Skeletal muscle satellite cell (primary cell): ENCODE data around the gene HLA-DRB5.
"Not testable (repeated sequence)": the region's sequence is repeated elsewhere in the genome, so short reads cannot be mapped to it uniquely, and the experiment has no call there.

ENCODE experiments used
- H3K27me3 ChIP-seq: 2 replicates; pipeline ENCODE4 v1.7.0; 2013; ENCODE audit warnings: low read length; ENCODE audit not compliant: control insufficient read depth, insufficient read depth
- H3K36me3 ChIP-seq: 2 replicates; pipeline ENCODE4 v1.7.0; 2013; ENCODE audit warnings: mild to moderate bottlenecking, control low read depth, low read length; ENCODE audit not compliant: insufficient read depth
- H3K4me1 ChIP-seq: 2 replicates; pipeline ENCODE4 v1.7.0; 2013; ENCODE audit warnings: low read length; ENCODE audit not compliant: control insufficient read depth, insufficient read depth
- H3K4me2 ChIP-seq: 2 replicates; pipeline ENCODE4 v1.7.0; 2013; ENCODE audit warnings: mild to moderate bottlenecking, low read length
- H3K4me3 ChIP-seq: 2 replicates; pipeline ENCODE4 v1.7.0; 2013; ENCODE audit warnings: low read length
- H3K9ac ChIP-seq: 2 replicates; pipeline ENCODE4 v1.7.0; 2013; ENCODE audit warnings: mild to moderate bottlenecking, low read depth, low read length, moderate library complexity
- H3K9me3 ChIP-seq: replicated peaks from 2 replicates; pipeline ENCODE4 v1.7.0; 2013; ENCODE audit warnings: mild to moderate bottlenecking, control low read depth, low read length

Gene HLA-DRB5

GRCh38 chr6:32554116-32554965 lies 24.3 kb upstream of the HLA-DRB5 start:
- Histone ChIP-seq H3K4me2 (no peak overlapping the region), H3K4me1 (no peaks in the 10 kb centered on the region), H3K4me3 (no peak overlapping the region), H3K27me3 (no peaks in the 10 kb centered on the region), H3K9ac (no peak overlapping the region), H3K9me3 (no peaks in the 10 kb centered on the region), H3K36me3 (no peaks in the 10 kb centered on the region)

DNA sequence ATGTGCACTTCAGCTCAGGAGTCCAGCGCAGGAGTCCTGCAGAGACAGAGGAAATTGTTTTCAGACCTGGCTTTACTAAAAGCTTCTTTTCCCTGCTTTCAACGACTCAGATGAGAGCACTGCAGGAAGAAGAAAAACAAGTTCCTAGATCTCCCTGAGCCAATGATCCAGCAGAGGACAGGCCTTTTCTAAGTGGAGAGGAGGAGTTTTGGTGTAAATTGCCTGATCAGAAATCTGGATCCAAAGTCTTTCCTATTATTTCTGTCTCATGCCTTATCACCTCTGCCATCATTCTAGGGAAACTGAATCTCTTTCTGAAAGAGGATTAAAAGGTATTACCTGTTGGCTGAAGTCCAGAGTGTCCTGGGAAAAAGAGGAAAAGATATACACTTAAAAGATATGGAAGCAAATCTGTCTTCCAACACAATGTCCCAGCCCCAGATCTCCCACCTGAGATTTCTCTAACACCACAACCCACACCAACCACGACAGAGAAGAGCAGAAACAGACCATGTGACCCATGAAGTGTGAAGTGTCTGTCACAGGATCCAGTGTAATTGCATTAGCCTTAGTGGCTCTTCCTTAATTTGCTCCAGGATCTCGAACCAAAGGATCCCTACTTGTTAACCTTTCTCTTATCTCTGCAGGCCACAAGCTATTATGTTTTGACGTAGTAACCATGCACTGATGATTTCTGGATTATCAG lies 23.1 kb upstream of the HLA-DRB5 start:
- no peaks in the 10 kb centered on the region for H3K36me3 ChIP-seq
- no peaks in the 10 kb centered on the region for H3K4me1 ChIP-seq
- H3K9ac ChIP-seq, result no peak overlapping the region
- H3K4me2 ChIP-seq, result no peak overlapping the region
- H3K9me3 ChIP-seq, result no peaks in the 10 kb centered on the region
- H3K27me3 ChIP-seq, result no peaks in the 10 kb centered on the region
- H3K4me3 ChIP-seq, result no peak overlapping the region

DNA sequence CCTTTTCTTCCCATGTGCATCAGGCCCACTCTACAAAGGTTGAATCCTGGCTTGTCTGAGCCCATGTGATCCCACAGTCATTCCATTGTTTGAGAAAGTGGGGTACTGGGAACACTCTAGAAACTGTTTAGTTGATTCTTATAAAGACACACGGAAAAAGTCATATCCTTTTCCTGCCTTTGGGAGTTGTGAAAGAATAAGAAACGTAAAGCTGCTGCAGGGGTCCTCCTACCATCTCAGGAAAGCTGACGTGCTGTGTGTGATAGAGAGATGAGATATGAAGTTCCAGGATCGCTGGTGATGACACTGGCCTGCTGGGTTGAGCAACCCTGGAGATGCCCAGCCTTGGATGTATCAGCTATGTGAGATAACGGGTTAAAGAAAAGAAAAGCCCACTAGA lies 21.3 kb upstream of the HLA-DRB5 start:
- H3K9me3 ChIP-seq, result no peaks in the 10 kb centered on the region
- no peak overlapping the region for H3K9ac ChIP-seq
- H3K4me3 ChIP-seq, result no peak overlapping the region
- no peaks in the 10 kb centered on the region for H3K27me3 ChIP-seq
- no peak overlapping the region for H3K4me2 ChIP-seq
- H3K36me3 ChIP-seq, result no peaks in the 10 kb centered on the region
- H3K4me1 ChIP-seq, result no peaks in the 10 kb centered on the region

- Histone ChIP-seq H3K4me3 (no peak overlapping the region), H3K4me1 (no peaks in the 10 kb centered on the region), H3K9ac (no peak overlapping the region), H3K9me3 (no peaks in the 10 kb centered on the region), H3K4me2 (no peak overlapping the region), H3K27me3 (no peaks in the 10 kb centered on the region), H3K36me3 (no peaks in the 10 kb centered on the region)
These were observed 9.8 kb upstream of the HLA-DRB5 start for GRCh38 chr6:32539839-32540238.

DNA sequence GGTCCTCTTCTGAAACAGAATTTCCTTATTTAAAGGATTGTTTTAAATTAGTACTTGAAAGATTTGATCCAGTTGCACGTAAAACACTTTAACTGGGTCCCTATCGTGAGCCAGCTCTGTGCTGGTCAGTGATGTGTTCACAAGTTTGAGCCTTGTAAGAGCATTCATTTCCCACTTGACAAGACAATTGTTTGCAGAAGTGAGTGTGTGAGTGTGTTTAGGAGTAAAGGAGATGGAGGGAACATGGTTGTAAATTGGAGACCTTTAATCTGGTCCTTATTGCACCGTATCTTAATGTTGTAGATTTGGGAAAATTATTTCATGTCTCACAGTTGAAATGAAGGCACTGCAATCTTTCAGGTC lies 325 bp upstream of the HLA-DRB5 start:
- H3K9ac ChIP-seq, H3K9me3 ChIP-seq, H3K4me1 ChIP-seq, H3K27me3 ChIP-seq, H3K4me3 ChIP-seq, H3K4me2 ChIP-seq, H3K36me3 ChIP-seq: not testable (repeated sequence)

- H3K4me2 ChIP-seq, result no peak overlapping the region
- H3K36me3 ChIP-seq, result no peaks in the 10 kb centered on the region
- H3K27me3 ChIP-seq, result peaks cover 7% of the 10 kb centered on the region
- no peaks in the 10 kb centered on the region for H3K4me1 ChIP-seq
- no peak overlapping the region for H3K9ac ChIP-seq
- H3K9me3 ChIP-seq, result no peaks in the 10 kb centered on the region
- H3K4me3 ChIP-seq, result no peak overlapping the region
These were observed 7.6 kb downstream of the HLA-DRB5 start for GRCh38 chr6:32522302-32523047.

- H3K4me1 ChIP-seq, result no peaks in the 10 kb centered on the region
- peaks cover 7% of the 10 kb centered on the region for H3K27me3 ChIP-seq
- H3K4me2 ChIP-seq, result no peak overlapping the region
- no peak overlapping the region for H3K4me3 ChIP-seq
- no peaks in the 10 kb centered on the region for H3K9me3 ChIP-seq
- no peak overlapping the region for H3K9ac ChIP-seq
- H3K36me3 ChIP-seq, result no peaks in the 10 kb centered on the region
These were observed 10.2 kb downstream of the HLA-DRB5 start for GRCh38 chr6:32519910-32520258.

- Histone ChIP-seq H3K9ac (no peak overlapping the region), H3K9me3 (no peaks in the 10 kb centered on the region), H3K4me2 (no peak overlapping the region), H3K27me3 (peaks cover 7% of the 10 kb centered on the region), H3K4me1 (no peaks in the 10 kb centered on the region), H3K36me3 (no peaks in the 10 kb centered on the region), H3K4me3 (no peak overlapping the region)
These were observed 10.8 kb downstream of the HLA-DRB5 start for GRCh38 chr6:32519118-32519909.

GRCh38 chr6:32517654-32518445 lies 12.2 kb downstream of the HLA-DRB5 start:
- peaks cover 7% of the 10 kb centered on the region for H3K27me3 ChIP-seq
- H3K4me1 ChIP-seq, result no peaks in the 10 kb centered on the region
- H3K9ac ChIP-seq, result no peak overlapping the region
- no peak overlapping the region for H3K4me2 ChIP-seq
- H3K9me3 ChIP-seq, result no peaks in the 10 kb centered on the region
- no peaks in the 10 kb centered on the region for H3K36me3 ChIP-seq
- no peak overlapping the region for H3K4me3 ChIP-seq

DNA sequence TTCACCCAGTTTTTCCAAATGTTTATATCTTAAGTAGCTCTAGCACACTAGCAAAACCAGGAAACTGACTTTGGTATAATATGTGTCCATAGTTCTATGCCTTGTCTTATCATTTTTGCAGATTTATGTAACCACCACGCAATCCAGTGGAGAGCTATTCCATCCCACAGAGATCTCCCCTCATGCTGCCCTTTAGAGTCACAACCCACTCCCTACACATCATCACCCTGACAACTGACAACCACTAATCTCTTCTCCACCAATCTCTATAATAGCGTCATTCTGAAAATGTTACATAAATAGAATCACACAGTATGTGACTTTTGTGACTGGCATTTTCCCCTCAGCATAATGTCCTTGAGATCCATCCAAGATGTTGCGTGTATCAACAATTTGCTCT lies 29.1 kb downstream of the HLA-DRB5 start:
- Histone ChIP-seq H3K9me3 (no peaks in the 10 kb centered on the region), H3K4me1 (no peaks in the 10 kb centered on the region), H3K36me3 (no peaks in the 10 kb centered on the region), H3K4me2 (no peak overlapping the region), H3K27me3 (no peaks in the 10 kb centered on the region), H3K9ac (no peak overlapping the region), H3K4me3 (no peak overlapping the region)
